IPS-NIHi11 (cell line): ENCODE data around the gene CD276.

Source experiments
- DNase-seq: peaks from one replicate; pipeline ENCODE4 v3.0.0; 2012; ENCODE audit warnings: mixed read lengths, low spot score

Gene CD276

DNA sequence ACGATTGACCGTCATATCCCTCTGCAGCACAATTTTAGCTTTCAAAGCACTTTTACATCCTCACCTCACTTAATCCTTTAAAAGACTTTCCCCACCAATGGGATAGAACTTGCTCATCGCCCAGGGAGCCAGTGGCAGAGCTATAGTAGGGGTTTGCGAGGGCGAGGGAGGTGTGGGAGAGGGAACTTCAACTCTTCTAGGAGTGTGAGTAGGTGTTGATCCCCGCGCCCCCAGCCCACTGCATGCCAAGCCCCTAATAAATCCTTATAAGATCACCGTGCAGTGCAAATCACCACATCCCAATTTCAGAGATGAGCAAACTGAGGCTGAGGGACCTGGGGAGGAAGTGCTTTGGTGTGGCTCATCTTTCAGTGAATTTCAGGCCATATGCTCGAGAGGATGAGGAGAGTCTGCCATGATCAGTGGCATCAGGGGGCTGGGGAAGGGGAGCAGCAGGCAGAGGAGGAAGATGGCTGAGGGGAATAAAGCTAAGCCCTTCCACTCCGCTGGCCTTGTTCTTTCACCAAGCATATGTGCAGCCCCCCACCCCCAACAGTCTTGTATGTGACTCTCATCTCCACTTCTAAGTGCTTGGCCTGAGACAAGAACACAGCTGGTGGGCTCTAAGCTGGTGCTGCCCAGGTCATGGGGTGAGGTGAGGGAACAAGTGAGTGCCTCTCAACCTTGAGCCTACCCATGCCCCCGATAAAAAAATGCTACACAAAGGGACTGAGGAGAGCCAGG, 63.8 kb downstream of the CD276 start:
- DNase-seq, result no peak

DNA sequence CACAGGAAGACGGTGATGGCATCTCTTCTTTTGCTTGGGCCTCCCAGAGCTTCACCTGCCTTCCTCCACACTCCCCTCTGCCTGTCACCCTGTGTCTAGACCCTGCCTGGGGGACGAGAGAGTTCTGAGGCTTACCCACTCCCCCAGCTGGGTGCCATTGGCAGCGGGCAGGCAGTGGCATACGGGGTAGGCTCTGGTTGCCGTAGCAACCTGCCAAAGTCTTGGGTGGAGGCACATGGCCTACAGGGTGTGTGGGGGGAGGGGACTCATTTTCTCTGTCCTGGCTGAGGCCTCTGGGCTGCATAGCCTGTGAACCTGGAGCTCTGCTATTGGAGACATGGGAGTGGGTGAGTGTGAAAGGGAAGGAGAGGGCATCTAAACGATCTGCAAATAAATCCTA, 64.5 kb downstream of the CD276 start:
- DNase-seq, result no peak

DNA sequence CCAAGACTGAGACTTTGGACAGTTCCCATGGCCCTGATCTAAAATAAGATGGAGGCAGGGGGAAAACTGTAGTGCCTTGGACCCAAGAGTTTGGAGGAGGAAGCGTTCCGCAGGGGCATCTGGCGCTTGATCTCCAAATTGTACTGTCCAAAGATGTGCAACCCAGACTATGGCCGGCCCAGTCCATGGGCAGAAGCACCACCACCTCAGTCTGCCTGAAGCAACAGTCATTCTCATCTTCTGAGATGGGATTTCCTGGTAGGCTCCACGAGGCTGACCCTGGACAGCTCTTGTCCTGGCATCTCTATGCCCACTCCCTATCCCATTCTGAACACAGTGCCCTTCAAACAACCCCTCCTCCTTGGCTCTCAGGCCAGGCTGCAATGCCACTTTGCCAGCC, 65.3 kb downstream of the CD276 start:
- no peak for DNase-seq

DNA sequence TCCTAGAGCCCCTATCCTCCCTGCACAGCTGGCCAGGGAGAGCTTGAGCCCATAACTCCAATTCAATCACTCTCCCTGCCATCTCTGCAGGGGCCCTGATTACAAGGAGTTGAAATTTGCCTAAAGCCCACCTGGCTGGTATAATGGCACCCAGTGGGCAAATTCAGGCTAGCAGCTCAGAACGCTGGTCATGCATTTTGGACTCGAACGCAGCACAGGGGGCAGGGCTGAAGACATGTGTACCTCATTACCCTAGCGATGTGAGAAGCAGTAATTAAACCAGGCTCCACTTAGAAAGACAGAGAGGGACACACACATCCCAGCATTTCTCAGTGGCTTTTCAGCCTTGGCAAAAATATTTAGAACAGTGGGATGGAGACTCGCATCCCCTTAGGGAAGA, 65.8 kb downstream of the CD276 start:
- DNase-seq, result no peak

DNA sequence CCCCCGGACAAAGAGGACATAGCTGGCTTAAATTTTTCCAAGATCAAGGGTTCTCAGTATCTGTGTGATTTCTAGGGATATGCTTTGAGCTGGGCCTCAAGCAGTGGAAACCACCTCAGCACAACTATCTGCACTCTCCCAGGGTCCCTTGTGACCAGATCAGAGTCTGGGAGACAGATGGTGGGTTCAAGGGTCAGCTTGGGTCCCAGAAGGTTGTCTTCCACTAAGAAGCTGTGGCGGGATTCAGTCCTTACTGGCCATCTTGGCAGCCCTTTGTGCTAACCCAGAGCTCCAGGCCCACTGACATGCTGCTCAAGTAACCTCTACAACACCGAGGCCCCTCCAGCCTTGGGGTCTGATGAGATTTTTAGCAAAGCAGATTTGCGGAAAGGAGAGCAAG, 66.3 kb downstream of the CD276 start:
- no peak for DNase-seq

DNA sequence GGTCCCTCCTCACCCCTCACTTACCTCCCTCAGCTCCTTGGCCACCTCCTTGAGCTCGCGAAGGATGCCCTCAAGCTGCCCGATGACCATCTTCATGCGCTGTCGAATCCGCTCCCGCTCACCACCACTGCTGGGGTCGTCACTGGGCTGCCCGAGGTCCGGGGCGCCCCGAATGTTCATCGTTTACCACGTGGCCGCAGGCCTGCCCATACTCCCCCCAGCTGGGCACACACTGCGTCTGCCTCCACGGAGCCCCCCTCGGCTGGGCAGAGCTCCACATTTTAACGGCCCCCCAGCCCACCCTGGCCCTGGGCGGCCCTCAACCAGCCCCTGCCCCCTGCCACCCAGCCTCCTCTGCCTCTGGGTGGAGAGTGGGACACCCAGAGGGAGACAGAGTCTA, 66.8 kb downstream of the CD276 start:
- no peak for DNase-seq

DNA sequence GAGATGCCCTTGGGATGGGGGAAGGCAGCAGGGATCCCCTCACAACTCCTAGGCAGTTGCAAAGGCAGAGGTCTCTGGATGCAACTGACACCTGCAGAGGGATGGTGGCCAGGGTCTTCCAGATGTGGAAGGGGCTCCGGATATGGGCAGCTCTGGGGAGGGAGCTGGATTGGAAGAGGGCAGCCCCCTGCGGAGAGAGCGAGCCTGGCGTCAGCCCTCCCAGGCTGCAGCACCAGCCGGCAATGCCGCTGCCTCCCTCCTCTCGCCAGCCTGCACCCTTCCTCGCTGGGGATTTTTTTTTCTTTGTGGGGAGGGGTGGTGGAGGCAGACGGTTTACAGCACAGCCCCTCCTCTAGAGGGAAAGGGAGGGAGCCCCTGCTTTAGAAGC, 67.3 kb downstream of the CD276 start:
- peak; percentile 45 for DNase-seq

DNA sequence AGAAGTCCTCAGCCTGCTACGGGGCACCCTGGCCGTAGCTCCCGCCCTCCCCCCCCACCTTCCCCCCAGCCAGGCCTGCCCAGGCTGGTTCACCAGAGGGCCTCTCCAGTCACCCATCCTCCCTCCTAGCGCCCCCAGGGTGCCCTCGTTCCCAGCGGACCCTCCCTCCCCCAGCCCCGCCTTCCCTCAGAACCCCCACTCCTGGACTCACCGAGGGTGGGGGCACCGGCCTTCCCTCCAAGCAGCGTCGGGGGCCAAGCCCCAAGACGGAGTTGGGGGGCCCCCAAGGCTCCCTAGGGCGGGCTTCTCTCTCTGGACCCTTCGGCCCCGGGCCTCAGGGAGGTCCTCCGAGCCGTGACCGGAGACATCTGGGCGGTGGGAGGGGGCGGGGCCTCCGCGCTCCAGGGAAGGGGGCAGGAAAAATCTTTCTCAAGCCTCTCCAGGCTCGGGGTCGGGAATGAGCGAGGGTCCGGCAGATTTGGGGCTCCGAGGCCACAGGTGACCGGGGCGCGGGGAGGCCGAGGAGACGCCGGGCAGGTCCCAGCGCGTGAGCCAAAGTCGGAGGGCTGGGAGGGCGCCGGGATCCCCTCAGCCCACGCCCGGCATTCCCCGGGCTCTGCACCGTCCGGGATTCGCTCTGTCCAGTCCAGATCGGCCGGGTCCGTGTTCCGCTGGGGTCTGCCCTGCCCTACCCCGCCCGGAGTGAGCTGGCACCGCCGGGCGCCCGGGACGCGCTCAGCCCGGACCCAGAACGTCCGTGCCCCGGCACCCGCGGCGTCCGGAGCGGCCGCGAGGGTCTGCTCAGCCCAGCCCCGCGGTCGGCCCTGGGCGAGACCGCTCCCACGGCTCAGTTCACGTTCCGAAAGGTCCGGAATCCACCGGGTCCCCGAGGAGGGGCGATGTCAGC, 68.0 kb downstream of the CD276 start:
- DNase-seq, result peak; percentile 59

DNA sequence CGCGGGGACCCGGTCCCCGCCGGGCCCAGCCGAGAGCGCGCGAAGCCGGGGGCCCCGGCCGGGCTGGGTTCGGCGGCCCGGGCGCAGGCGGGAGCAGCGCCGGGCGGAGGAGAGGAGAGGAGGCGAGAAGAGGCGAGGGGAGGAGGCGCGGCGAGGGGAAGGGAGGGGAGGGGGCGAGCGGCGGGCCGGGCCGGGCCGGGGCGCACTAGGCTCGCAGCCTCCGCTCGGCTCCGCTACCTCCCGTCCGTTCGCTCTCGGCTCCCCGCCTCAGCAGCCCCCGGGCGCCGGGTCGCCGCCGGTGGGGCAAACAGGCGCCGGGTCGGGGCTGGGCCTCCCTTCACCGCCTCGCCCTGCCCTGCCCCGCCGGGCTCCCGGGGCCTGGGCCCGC, 68.6 kb downstream of the CD276 start:
- peak; percentile 85 for DNase-seq

DNA sequence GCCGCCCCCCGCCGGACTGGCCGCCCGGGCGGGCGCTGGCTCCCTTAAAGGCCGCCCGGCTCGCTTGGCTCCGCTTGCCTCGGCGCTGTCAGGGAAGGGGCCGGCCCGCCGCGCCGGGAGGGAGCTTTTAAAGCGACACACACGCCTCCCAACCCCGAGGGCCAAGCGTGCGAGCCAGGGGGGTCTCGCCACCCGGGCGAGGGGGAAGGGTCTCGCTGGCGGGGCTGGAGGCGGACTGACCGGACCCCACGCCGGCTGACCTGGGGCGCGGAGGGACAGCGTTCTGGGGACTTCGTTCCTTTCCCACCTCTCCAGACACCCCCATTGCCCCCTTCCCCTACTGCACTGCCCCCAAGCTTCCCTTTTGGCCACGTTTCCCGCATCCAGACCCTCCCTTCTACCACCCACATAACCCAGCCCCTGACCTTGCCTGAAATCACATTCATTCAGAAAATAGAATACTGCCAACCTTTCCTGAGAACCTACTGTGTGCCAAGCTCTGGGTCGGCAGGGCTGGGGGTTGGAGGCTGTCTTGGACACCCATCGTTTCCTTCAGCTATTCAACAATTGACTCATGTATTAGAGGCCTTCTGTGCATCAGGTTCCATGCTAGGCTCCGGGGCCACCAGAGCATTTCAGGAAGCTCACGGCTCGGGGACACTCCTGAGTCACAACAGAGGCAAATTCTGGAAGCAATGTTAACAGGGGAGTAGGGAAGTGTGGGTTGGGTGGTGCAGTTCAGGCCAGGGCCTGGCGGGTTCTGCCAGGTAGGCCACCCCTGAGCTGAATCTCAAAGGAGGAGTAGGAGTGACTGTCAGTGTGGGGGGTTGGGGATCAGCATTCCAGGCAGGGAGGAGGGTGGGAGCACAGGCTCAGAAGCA, 69.3 kb downstream of the CD276 start, which contains the start of gene INSYN1:
TSS of gene INSYN1 (minus strand) at position 102 of the 881 bp plus-strand sequence. CDS start 2,221 bp downstream, outside the sequence.
- peak; percentile 80 for DNase-seq

DNA sequence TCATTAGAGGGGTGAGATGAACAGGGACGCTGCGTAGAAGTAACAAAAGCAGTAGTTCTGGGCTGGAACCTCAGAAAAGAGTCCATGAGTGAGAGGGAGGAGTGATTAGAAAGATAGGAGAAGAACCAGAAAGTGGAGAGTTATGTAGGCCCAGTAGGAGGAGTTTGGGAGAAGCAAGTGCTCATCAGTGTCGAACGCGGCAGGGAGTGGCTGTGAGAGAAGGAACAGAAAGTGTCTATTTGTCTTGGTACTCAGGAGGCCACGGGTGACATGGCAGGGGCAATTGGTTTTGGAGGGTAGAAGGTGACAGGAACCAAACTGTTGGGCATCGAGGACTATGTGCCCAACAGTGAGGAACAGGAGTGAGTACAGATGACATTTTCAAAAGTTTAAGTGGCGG, 70.3 kb downstream of the CD276 start:
- no peak for DNase-seq

DNA sequence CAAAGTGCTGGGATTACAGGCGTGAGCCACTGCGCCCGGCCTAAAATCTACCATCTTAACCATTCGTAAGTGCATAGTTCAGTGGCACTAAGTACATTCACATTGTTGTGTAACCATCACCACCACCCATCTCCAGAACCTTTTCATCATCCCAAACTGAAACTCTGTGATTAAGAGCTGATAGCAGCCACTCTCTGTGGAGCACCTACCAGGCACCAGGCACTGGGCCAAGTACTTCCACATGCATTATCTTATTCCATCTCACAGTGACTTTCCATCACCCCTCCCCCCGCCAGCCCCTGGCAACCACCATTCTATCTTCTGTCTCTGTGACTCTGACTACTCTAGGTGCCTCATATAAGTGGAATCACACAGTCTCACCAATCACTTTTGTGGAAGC, 71.3 kb downstream of the CD276 start:
- no peak for DNase-seq

DNA sequence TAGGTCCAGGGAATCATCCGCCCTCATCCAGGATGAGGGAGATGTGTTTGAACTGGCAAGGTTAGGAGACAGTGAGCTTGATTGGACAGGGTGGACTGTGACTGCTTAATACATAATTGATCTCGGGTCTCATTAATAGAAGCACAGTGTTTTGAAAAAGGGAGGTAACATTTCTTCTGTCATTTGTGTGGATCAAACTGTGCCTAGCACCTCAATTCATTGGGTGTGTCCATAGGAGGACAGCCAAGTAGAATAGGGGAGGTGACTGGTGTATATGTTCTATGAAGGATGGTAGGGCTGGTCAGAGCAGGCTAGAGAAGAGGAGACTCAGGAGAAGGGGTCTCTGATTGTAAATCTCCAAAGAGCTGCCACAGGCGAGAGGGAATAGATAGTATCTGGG, 71.8 kb downstream of the CD276 start:
- no peak for DNase-seq

DNA sequence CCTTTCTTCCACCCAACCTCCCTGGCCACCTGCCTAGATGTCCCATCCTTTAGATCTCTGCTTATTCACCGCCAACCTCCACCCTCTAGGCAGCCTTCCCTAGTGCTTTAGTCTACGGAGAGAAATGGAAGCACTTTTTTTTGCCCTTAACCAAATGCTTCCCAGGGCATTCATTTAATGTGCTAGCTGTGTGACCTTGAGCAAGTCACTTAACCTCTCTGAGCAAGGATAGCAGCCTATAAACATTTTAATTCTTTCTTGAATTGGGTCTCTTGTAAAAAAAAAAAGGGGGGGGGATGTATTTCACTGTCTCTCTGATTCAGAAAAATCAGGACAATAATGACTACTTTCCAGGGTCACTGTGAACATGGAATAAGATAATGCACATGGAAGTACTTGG, 72.2 kb downstream of the CD276 start:
- DNase-seq, result no peak

DNA sequence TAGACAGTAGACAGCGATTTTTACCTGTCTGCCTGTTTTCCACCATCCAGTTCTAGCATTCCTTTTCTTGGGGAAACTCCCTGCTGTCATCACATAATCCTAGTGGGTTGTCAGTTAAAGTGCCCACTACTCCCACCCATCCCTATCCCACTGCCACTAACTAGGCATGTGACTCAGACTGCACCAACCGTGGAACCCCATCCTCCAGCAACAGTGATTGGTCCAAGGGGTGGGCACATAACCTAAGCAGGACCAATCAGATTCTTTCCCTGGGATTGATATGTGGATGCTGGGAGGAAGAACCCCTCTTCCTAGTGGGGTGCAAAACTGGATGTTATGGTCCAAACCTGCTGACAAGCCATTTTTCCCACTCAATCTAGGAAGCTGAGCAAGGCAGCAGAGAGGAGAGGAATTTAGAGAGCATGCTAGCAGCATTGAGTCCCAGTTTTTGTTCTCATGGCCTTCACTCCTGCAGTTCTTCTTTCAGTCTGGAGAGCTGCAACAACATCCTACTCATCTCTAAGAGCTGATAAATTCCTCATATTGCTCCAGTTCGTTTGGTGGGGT, 72.8 kb downstream of the CD276 start:
- DNase-seq, result no peak

DNA sequence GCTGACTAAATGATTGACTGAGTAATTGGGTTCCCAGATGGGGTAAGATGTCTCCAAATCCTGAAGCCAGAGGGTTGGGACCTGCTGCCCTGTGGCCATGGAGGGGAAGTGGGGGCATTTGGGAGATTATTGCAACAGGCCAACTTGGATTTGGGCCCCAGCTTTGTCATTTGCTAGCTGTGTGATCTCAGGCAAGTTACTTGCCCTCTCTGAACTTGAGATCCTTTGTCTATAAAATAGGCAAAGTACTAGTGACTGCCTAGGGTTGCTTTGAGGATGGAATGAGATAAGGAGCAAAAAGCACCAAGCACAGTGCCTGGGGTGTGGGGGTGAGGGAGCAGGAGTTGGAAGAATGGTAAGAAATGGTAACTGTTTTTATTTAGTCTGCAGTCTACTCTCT, 73.4 kb downstream of the CD276 start:
- no peak for DNase-seq

DNA sequence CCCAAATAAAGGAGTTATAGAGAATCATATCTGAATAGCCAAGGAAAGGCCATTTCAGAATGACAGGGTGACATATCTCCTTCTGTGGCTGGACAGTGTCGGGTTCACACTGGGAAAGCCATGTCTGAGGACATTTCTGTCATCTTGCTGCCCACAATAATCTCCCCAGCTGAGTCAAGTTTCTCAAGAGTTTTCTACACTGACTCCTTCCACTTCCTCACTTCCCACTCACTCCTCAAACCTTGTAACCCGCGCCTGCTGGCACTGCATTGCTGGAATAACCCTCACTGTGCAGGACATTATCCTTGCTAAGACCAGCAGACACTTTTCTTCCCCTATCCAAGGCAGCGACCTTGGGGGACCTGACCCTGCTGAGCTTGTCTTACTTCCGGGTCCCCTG, 74.3 kb downstream of the CD276 start:
- no peak for DNase-seq

DNA sequence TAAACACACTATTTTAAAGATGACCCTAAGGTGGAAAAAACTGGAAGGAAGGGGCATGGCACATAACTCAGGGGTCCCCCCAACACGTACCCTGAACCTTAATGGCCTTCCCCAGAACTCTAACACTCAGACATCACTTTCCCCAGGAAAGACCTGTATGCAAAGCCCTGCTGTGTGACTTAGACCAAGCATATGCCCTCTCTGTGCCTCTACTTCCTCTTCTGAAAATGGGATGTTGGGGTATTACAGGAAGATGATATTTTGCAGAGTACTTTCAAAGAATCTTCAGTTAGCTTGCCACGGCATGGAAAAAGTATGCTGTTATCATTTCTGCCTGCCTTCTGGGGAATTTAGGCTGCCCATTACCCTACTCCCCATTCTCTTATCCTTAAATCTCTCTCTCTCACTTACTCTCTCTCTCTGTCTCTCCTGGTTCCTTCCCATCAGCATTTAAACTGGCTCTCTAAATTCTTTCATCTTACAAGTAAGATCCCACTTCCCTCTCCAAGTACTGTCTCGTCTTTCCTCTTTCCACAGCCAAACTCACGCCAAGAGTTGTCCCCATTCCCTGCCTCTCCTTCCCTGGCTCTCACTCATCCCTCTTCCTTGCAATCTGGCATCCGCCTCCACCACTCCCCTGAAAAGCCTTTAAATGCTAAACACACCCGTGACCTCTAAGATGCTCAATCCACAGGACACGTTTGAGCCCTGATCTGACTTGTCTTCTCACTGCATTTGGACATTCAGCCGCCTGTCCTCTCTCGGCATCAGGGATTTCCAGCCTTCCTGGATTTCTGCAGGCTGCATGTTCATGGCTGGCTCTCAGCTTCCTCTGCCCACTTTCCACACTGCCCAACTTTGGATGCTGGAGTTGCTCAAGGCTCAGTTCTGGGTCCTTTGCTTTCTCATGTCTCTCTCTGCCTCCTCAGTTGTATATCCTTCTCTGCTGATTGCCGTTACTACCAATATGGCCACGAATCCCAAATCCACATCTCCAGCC, 76.4 kb downstream of the CD276 start:
- no peak for DNase-seq

DNA sequence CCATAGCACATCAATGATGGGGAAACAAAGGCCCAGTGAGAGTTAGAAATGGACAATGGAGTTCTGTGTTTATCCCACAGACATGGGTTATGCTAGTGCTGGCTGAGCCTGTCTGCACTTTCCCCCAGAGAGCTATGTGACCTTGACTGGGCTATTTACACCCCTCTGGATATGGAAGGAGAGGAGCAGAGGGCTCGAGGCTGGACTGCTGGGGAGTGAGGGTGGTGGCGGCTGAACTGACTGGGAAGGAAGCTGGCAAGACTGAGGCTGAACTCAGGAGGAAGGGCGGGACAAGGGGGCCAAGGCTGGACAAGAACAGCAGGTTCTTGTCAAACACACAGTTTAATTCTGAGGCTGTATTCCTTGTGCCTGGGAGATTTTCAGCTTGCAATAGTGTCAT, 79.7 kb downstream of the CD276 start:
- DNase-seq, result no peak
